Loucy (cell line): ENCODE results near the gene TAF5.
"Not testable (repeated sequence)": the region's sequence is repeated elsewhere in the genome, so short reads cannot be mapped to it uniquely, and the experiment has no call there.

Experiments
- H2AFZ ChIP-seq: fragments of 200-600 bp; sonication (generic); 2 replicates; pipeline ENCODE4 v1.6.0; 2016; ENCODE audit warnings: antibody characterized with exemption, mild to moderate bottlenecking, low read length, moderate library complexity
- H3F3A ChIP-seq: fragments of 200-600 bp; 2 replicates; pipeline ENCODE4 v1.6.0; 2016; ENCODE audit warnings: antibody characterized with exemption, low read depth, mild to moderate bottlenecking
- H3K27me3 ChIP-seq: fragments of 200-600 bp; sonication (generic); 2 replicates; pipeline ENCODE4 v1.6.1; 2014; ENCODE audit warnings: low read length, mild to moderate bottlenecking; ENCODE audit not compliant: insufficient read depth, poor library complexity, severe bottlenecking
- H3K36me3 ChIP-seq: fragments of 200-600 bp; sonication (generic); 2 replicates; pipeline ENCODE4 v1.6.1; 2016; ENCODE audit warnings: low read length; ENCODE audit not compliant: insufficient read depth
- H3K4me1 ChIP-seq: fragments of 200-600 bp; sonication (generic); 2 replicates; pipeline ENCODE4 v1.5.1; 2014; ENCODE audit warnings: low read length, mild to moderate bottlenecking; ENCODE audit not compliant: insufficient read depth, poor library complexity, severe bottlenecking
- H3K4me2 ChIP-seq: fragments of 200-600 bp; sonication (generic); 2 replicates; pipeline ENCODE4 v1.6.0; 2014; ENCODE audit warnings: antibody characterized with exemption, low read length, low read depth, mild to moderate bottlenecking; ENCODE audit not compliant: poor library complexity, severe bottlenecking
- H3K4me3 ChIP-seq: fragments of 200-600 bp; sonication (generic); 2 replicates; pipeline ENCODE4 v1.5.1; 2014; ENCODE audit warnings: low read length, mild to moderate bottlenecking, mixed read lengths; ENCODE audit not compliant: poor library complexity, severe bottlenecking
- H3K79me2 ChIP-seq: fragments of 200-600 bp; sonication (generic); 2 replicates; pipeline ENCODE4 v1.6.1; 2014; ENCODE audit warnings: low read length; ENCODE audit not compliant: insufficient read depth
- H3K9ac ChIP-seq: fragments of 200-600 bp; sonication (generic); 2 replicates; pipeline ENCODE4 v1.6.0; 2014; ENCODE audit warnings: mild to moderate bottlenecking, low read depth, low read length, moderate library complexity; ENCODE audit not compliant: poor library complexity, severe bottlenecking
- H3K9me2 ChIP-seq: fragments of 200-600 bp; sonication (generic); replicated peaks from 2 replicates; pipeline ENCODE4 v1.6.1; 2016; ENCODE audit warnings: low read depth, low read length, mixed read lengths
- H3K9me3 ChIP-seq: fragments of 200-600 bp; sonication (generic); 2 replicates; pipeline ENCODE4 v1.6.1; 2014; ENCODE audit warnings: mild to moderate bottlenecking, antibody characterized with exemption, low read length, low read depth; ENCODE audit not compliant: insufficient read depth
- H4K20me1 ChIP-seq: fragments of 200-600 bp; sonication (generic); 2 replicates; pipeline ENCODE4 v1.6.0; 2014; ENCODE audit warnings: antibody characterized with exemption, low read length, mild to moderate bottlenecking; ENCODE audit not compliant: insufficient read depth, poor library complexity, severe bottlenecking
- CTCF ChIP-seq: fragments of 200-600 bp; sonication (generic); conservative IDR thresholded peaks from 2 replicates; pipeline ENCODE4 v1.5.1; 2014; ENCODE audit warnings: mild to moderate bottlenecking, antibody characterized with exemption, low read length
- EZH2phosphoT487 ChIP-seq: fragments of 200-600 bp; IDR thresholded peaks from 2 replicates; pipeline ENCODE4 v1.6.1; 2018; ENCODE audit warnings: antibody characterized with exemption, mild to moderate bottlenecking, moderate library complexity, borderline replicate concordance

The TAF5 gene

GRCh38 chr10:103360791-103361190 is 7.0 kb upstream of the TAF5 start:
- not testable (repeated sequence) for H3K36me3 ChIP-seq, H3K9me2 ChIP-seq, H4K20me1 ChIP-seq, H3K9ac ChIP-seq, H3K4me2 ChIP-seq, H3F3A ChIP-seq, H3K27me3 ChIP-seq, H3K4me3 ChIP-seq, H2AFZ ChIP-seq, H3K4me1 ChIP-seq, H3K9me3 ChIP-seq, H3K79me2 ChIP-seq

GRCh38 chr10:103367379-103367781 is 396 bp upstream of the TAF5 start:
- H3K36me3 ChIP-seq = no peaks in the 10 kb centered on the region
- H3K9me3 ChIP-seq = no peaks in the 10 kb centered on the region
- TF ChIP-seq CTCF (no peak), EZH2phosphoT487 (no peak)
- peak overlapping the region; percentile 85 for H3K4me2 ChIP-seq
- H2AFZ ChIP-seq = peak overlapping the region; percentile 78
- peak overlapping the region; percentile 75 for H3K9ac ChIP-seq
- H4K20me1 ChIP-seq = peaks cover 9% of the 10 kb centered on the region
- no peaks in the 10 kb centered on the region for H3K9me2 ChIP-seq
- H3F3A ChIP-seq = peaks cover 3% of the 10 kb centered on the region; the same call in 1 of the 2 replicates
- no peaks in the 10 kb centered on the region for H3K27me3 ChIP-seq
- H3K4me1 ChIP-seq = peaks cover 25% of the 10 kb centered on the region
- H3K4me3 ChIP-seq = peak overlapping the region; percentile 87
- peaks cover 42% of the 10 kb centered on the region for H3K79me2 ChIP-seq

- peaks cover 58% of the 10 kb centered on the region for H3K79me2 ChIP-seq
- peaks cover 11% of the 10 kb centered on the region for H4K20me1 ChIP-seq
- H3F3A ChIP-seq = no peaks in the 10 kb centered on the region
- TF ChIP-seq EZH2phosphoT487 = no peak
- TF ChIP-seq CTCF = no peak
- peaks cover 51% of the 10 kb centered on the region; the same call in 1 of the 2 replicates for H3K36me3 ChIP-seq
- H3K9me3 ChIP-seq = no peaks in the 10 kb centered on the region
- no peak overlapping the region for H3K4me3 ChIP-seq
- no peak overlapping the region for H2AFZ ChIP-seq
- H3K4me2 ChIP-seq = no peak overlapping the region
- peak overlapping the region; percentile 38 for H3K9ac ChIP-seq
- no peaks in the 10 kb centered on the region for H3K27me3 ChIP-seq
- peaks cover 25% of the 10 kb centered on the region for H3K4me1 ChIP-seq
- H3K9me2 ChIP-seq = no peaks in the 10 kb centered on the region
These were observed 5.8 kb downstream of the TAF5 start for GRCh38 chr10:103373544-103373943.

GRCh38 chr10:103374263-103374662 is 6.5 kb downstream of the TAF5 start:
- Histone ChIP-seq H3K36me3 (peaks cover 57% of the 10 kb centered on the region; the same call in 1 of the 2 replicates), H3K9me3 (no peaks in the 10 kb centered on the region), H3K79me2 (peaks cover 51% of the 10 kb centered on the region), H3K4me2 (no peak overlapping the region), H3K4me3 (no peak overlapping the region), H4K20me1 (peaks cover 8% of the 10 kb centered on the region), H3K9ac (no peak overlapping the region), H3F3A (no peaks in the 10 kb centered on the region), H3K9me2 (no peaks in the 10 kb centered on the region), H2AFZ (no peak overlapping the region), H3K27me3 (no peaks in the 10 kb centered on the region), H3K4me1 (peaks cover 25% of the 10 kb centered on the region)
- TF ChIP-seq EZH2phosphoT487 (no peak), CTCF (no peak)
